AG04450 (cell line): ENCODE data around the gene CLVS2. TPM values are rescaled to one million over a fixed set of nuclear protein-coding genes. Genes with fewer than 3 reads are reported as not detected.

Experiments used
- CTCF ChIA-PET: fragments of 300-600, 350-600 bp; formaldehyde crosslinking; extraction: SDS; loops from one replicate; lab custom pipeline; 2022; ENCODE audit warnings: antibody characterized with exemption, inconsistent platforms; lab: Charles Lee
- POLR2A ChIA-PET: fragments of 350-600 bp; formaldehyde crosslinking; extraction: SDS; loops from one replicate; lab custom pipeline; 2021; ENCODE audit warnings: antibody characterized with exemption, inconsistent platforms; lab: Yijun Ruan, JAX
- DNase-seq: peaks from one replicate; pipeline ENCODE4 v3.0.0-alpha.2; 2011; ENCODE audit warnings: low read depth, low spot score
- H3K27ac ChIP-seq: one replicate; pipeline ENCODE4 v1.5.1; 2012; ENCODE audit warnings: low read depth, low read length, control low read depth
- H3K27me3 ChIP-seq: one replicate; pipeline ENCODE4 v1.6.0; 2012; ENCODE audit warnings: low read length; ENCODE audit not compliant: control insufficient read depth, insufficient read depth
- H3K4me3 ChIP-seq: 2 replicates; pipeline ENCODE4 v1.5.1; 2011; ENCODE audit warnings: mild to moderate bottlenecking, low read depth, low read length, control low read depth
- H3K9me3 ChIP-seq: 2 replicates; pipeline ENCODE4 v1.5.1; 2012; ENCODE audit warnings: low read length; ENCODE audit not compliant: control insufficient read depth, insufficient read depth
- polyA plus RNA-seq: library from polyadenylated mRNA; depleted of rRNA; stranded (reverse); fragments of >200 nt; gene quantifications from 2 replicates; pipeline ENCODE4 v1.2.3, GENCODE V29; 2011
- TF ChIP-seq, protein P1 (sequence below): IDR thresholded peaks from 2 replicates; pipeline ENCODE4 v1.5.1; 2011; ENCODE audit warnings: low read depth, low read length, control low read depth, inconsistent platforms

CLVS2 gene
- polyA plus RNA-seq, 1 experiment, result not detected

DNA sequence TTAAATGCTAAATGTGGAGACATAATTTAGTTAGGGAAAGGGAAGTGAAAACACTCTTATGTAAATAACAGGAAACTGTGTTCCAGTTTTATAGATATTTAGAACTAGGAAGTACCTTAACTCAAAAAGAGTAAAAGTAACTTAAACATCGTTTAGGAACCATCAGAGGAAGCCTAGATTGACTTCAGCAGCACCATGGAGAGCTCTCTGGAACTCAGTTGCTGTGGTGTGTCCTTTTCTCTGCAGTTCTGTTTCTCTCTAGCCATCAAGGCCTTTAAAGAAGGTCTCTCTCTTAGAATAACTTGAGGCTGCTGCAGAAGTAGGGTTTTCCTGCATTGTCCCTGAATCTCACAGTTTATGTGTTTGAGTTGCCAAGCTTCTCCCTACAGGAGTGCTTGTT is 26.9 kb downstream of the CLVS2 start:
- Histone ChIP-seq H3K27ac (no peak overlapping the region), H3K9me3 (no peaks in the 10 kb centered on the region), H3K27me3 (no peaks in the 10 kb centered on the region), H3K4me3 (no peak overlapping the region)
- DNase-seq, result no peak
- ChIA-PET POLR2A (no interaction called here), CTCF (no interaction called here)
- TF ChIP-seq, protein P1, sequence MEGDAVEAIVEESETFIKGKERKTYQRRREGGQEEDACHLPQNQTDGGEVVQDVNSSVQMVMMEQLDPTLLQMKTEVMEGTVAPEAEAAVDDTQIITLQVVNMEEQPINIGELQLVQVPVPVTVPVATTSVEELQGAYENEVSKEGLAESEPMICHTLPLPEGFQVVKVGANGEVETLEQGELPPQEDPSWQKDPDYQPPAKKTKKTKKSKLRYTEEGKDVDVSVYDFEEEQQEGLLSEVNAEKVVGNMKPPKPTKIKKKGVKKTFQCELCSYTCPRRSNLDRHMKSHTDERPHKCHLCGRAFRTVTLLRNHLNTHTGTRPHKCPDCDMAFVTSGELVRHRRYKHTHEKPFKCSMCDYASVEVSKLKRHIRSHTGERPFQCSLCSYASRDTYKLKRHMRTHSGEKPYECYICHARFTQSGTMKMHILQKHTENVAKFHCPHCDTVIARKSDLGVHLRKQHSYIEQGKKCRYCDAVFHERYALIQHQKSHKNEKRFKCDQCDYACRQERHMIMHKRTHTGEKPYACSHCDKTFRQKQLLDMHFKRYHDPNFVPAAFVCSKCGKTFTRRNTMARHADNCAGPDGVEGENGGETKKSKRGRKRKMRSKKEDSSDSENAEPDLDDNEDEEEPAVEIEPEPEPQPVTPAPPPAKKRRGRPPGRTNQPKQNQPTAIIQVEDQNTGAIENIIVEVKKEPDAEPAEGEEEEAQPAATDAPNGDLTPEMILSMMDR, result no peak

DNA sequence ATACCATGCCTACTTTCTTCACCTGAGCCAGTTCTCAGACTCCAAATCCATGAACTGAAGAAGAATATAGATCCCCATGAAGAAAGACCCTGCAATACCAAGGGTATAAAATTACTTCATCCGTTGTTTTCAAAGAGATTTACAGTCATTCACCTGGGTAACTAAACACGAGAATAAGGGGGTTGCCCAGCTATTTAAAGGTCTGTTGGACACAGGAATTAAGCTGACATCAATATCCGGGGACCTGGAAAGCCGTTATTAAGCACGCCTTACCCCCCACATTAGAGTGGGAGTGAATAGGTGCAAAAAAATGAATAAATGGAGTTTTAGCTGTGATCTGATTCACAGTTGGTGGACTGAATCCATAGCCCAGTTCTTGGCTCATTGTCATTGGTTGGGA is 28.9 kb downstream of the CLVS2 start:
- POLR2A ChIA-PET, result no interaction called here
- no peaks in the 10 kb centered on the region; the same call in 1 of the 2 replicates for H3K9me3 ChIP-seq

DNA sequence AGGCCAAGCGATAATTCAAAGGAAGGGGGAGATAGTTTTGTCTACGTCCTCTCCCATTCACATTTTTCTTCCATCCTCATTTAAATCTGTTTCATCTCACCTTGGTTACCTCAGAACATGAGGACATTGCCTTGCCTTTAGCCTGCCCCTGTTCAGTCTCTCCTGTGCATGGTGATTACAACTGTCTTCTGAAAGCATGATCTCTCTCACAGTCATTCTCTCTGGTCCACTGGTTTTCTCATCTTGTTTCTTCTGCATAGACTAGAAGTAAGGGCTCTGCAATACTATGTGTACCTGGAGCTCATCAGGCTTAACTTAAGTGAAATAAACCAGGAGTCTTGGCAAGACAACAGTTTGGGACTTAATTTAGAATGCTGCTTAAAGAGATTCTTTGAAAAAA is 31.4 kb downstream of the CLVS2 start:
- Histone ChIP-seq H3K4me3 (no peak overlapping the region), H3K9me3 (no peaks in the 10 kb centered on the region; the same call in 1 of the 2 replicates), H3K27ac (no peak overlapping the region), H3K27me3 (no peaks in the 10 kb centered on the region)
- TF ChIP-seq, protein P1, result no peak
- ChIA-PET CTCF (no interaction called here), POLR2A (no interaction called here)
- no peak for DNase-seq

More for the DNA sequence above, 28.9 kb downstream of the CLVS2 start:
- DNase-seq, result no peak
- Histone ChIP-seq H3K27ac (no peak overlapping the region), H3K4me3 (no peak overlapping the region), H3K27me3 (no peaks in the 10 kb centered on the region)
- CTCF ChIA-PET, result no interaction called here
- TF ChIP-seq, protein P1, result no peak

DNA sequence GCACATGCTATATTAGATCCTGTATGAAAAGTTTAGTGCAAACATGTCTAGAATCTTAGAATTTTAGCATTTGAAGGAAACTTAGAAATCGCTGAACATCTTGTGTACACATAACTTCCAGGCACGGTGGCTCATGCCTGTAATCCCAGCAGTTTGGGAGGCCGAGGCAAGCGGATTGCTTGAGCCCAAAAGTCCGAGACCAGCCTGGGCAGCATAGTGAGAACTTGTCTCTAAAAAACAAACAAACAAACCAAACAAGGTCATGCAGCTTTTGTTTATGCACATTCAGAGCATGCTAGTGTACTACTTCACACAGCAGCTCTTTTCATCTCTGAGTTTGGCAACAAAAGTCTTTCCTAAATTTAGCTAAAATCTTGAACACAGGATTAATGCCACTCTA is 32.2 kb downstream of the CLVS2 start:
- ChIA-PET POLR2A (no interaction called here), CTCF (no interaction called here)
- no peaks in the 10 kb centered on the region; the same call in 1 of the 2 replicates for H3K9me3 ChIP-seq
- no peak overlapping the region for H3K4me3 ChIP-seq
- DNase-seq, result no peak
- TF ChIP-seq, protein P1, result no peak
- H3K27ac ChIP-seq, result no peak overlapping the region
- H3K27me3 ChIP-seq, result no peaks in the 10 kb centered on the region

DNA sequence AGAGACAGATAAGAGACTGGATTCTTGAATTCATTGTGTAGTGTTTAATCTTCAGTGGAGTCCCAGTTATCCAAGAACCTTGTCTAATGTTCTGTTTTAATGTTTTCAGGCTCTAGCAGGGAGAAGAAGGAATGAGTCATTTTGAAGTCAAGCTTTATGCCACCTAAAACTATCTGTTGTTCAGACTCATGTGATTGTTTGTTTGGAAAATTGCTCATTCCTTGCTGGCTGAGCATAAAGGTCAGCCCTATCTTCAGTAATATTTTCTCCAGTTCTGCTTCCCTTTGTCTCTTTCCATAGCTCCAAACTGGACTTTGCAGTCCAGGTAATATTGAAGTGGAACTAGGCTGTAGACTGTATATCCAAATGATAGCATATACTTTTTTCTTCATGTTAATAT is 34.2 kb downstream of the CLVS2 start:
- Histone ChIP-seq H3K4me3 (no peak overlapping the region), H3K27me3 (no peaks in the 10 kb centered on the region), H3K9me3 (no peaks in the 10 kb centered on the region; the same call in 1 of the 2 replicates), H3K27ac (no peak overlapping the region)
- ChIA-PET CTCF (no interaction called here), POLR2A (no interaction called here)
- TF ChIP-seq, protein P1, result no peak
- no peak for DNase-seq
